NT2/D1 (cell line): Measurements from ENCODE around the gene HIPK2.

Source experiments
- SUZ12 ChIP-seq: IDR thresholded peaks from 2 replicates; pipeline ENCODE4 v1.6.1; 2011; ENCODE audit not compliant: insufficient read length, insufficient read depth; ENCODE audit errors: extremely low read depth
- YY1 ChIP-seq: IDR thresholded peaks from 2 replicates; pipeline ENCODE4 v1.6.1; 2011; ENCODE audit not compliant: insufficient read length, insufficient read depth

DNA sequence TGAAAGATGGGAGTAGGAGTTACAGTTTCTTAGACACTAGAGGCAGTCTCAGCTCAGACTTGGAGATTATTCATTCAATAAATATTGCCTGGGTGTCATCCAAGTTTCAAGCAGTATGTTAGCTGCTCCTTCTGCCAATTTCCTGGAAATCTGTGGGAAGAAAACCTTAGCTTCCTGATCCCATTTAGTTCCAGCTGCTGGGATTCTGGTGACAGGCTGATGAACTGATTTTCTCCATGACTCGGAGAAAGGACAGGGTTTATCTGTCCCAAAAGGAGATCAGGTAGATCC, 158.5 kb downstream of the HIPK2 start:
- TF ChIP-seq SUZ12 (no peak), YY1 (no peak)
